ENCODE data around the gene BCAN.
"Not testable (repeated sequence)": the region's sequence is repeated elsewhere in the genome, so short reads cannot be mapped to it uniquely, and the experiment has no call there.

The BCAN gene

GRCh38 chr1:156618853-156619581, 22.9 kb upstream of the BCAN start, which contains the start of gene HAPLN2:
HAPLN2 (plus strand) TSS chr1:156619415; CDS start chr1:156623491, 4,076 bp downstream.
- no peak for DNase-seq

- no peak for DNase-seq
These were observed 22.3 kb upstream of the BCAN start for GRCh38 chr1:156619582-156619955.

DNA sequence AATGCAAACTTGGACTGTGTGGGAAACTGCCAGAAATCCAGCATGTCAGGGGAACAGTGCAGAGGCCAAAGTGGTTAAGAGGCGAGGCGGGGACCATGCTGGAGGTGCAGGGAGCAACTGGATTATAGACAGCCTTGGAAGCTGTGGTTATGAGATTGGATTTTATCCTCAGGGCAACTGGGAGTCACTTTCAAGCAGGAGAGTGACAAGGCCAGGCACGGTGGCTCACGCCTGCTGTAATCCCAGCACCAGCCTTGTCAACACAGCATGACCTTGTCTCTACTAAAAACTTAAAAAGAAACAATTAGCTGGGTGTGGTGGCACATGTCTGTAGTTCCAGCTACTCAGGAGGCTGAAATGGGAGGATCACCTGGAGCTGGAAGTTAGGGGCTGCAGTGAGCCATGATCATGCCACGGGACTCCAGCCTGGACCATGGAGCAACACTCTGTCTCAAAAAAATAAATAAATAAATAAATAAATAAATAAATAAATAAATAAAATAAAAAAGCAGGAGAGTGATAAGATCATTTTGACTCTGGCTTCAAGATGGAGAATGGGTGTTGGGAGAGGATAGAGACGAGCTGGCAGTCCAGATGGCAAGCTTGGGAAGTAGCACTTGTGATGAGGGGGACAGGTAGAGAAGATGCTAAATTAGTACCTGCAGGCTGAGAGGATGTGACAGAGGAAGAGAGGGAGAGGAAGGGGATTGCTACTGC, 19.2 kb upstream of the BCAN start:
- no peak for DNase-seq

DNA sequence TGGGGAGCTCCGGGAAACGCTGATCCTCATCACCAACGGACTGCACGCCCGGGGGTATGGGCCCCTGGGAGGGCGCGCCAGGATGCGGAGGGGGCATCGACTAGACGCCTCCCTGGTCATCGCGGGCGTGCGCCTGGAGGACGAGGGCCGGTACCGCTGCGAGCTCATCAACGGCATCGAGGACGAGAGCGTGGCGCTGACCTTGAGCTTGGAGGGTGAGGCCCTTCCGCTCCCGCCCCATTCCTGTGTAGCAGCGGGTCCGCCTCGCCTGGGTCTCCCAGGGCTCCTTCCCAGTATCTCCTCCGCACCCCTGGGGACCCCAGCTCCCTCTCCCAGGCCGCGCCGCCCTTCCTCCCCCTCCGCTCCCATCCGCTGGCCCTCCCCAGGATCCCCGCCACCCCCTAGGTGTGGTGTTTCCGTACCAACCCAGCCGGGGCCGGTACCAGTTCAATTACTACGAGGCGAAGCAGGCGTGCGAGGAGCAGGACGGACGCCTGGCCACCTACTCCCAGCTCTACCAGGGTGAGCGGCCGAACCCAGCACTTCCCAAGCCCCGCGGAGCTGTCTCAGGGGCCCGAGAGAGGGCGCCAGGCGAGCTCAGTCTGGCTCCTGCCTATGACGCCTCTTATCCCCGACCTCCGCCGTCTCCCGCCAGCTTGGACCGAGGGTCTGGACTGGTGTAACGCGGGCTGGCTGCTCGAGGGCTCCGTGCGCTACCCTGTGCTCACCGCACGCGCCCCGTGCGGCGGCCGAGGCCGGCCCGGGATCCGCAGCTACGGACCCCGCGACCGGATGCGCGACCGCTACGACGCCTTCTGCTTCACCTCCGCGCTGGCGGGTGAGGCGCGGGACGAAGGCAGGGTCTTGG, 17.7 kb upstream of the BCAN start:
- no peak for DNase-seq

DNA sequence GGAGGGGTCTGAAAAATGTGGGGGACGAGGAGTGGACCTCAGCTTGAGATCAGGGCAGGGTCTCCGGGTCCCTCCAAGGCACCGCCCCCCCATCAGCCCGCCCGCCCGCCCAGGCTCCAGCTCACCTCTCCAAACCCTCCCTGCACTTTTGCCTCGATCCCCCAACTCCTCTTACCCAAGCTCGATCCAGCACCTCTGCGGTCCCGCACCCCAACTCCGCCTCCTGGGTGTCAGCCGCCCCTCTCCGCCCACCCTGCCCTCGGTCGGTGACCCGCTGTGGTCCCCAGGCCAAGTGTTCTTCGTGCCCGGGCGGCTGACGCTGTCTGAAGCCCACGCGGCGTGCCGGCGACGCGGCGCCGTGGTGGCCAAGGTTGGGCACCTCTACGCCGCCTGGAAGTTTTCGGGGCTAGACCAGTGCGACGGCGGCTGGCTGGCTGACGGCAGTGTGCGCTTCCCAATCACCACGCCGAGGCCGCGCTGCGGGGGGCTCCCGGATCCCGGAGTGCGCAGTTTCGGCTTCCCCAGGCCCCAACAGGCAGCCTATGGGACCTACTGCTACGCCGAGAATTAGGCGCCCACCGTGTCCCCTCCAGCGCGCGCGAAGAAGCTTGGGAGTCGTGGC, 17.0 kb upstream of the BCAN start:
- DNase-seq = no peak

- peak; percentile 30 for DNase-seq
These were observed 16.4 kb upstream of the BCAN start for GRCh38 chr1:156625436-156626078.

DNA sequence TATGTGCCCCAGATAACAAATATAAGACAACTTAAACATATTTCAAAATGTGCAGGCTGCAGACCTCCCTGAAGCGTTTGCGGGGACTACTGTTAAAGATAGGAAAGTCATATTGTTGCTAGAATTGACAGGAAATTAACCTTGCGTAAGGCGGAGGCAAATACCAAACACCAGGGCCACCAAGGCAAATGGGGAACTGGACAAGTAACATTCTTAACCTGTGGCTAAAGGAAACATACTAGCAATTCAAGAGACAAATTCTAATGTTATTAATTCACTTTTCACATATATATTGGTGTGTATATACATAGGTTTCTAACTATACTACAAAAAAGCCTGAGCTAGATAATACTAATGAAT, 15.9 kb upstream of the BCAN start:
- DNase-seq = no peak

- peak; percentile 25 for DNase-seq
These were observed 14.5 kb upstream of the BCAN start for GRCh38 chr1:156627313-156627880.

- no peak for DNase-seq
These were observed 12.0 kb upstream of the BCAN start for GRCh38 chr1:156629823-156630449.

GRCh38 chr1:156631152-156631551, 10.8 kb upstream of the BCAN start:
- DNase-seq = not testable (repeated sequence)

DNA sequence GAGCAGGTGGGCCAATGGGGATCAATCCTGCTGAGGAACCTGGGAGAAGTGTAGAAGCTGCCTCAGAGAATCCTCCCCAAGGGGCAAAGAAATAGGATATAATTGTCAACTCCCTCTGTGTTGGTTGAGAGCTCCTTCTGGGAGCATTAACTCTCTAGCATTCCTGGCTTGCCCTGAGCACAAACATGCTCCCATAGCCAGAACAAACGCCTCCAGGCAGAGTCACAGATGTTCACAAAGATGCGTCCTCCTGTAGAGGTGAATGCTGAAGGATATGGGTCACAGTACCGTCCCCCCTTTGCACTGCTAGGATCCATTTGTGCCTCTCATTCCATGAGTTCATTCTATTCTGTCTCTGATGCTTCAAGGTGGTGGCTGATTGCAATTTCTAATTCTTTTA, 9.6 kb upstream of the BCAN start:
- DNase-seq = no peak

GRCh38 chr1:156638189-156638985, 3.5 kb upstream of the BCAN start:
- no peak for DNase-seq

DNA sequence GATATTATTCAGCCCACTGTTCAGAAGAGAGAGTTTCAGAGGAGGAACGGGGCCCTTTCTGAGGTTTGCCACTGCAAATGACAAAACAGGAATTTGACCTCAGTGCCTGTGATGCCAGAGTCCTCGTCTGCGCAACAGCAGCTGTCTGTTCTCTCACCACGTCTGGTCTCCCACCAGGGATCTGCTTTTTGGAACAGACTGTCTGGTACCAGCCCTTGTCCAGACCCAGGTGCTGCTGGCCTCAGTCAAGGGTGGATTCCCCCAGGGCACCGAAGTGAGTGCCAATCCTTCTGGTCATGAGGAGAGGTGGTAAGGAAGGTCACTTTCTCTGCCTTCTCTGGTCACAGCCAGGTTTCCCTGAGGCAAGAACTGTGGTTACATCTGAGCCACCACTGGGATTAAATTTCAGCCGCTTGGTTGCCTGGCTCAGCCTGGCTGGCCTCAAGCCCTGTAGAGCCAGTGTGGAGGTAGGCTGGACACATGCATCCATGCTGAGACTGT, 2.3 kb upstream of the BCAN start:
- no peak for DNase-seq

DNA sequence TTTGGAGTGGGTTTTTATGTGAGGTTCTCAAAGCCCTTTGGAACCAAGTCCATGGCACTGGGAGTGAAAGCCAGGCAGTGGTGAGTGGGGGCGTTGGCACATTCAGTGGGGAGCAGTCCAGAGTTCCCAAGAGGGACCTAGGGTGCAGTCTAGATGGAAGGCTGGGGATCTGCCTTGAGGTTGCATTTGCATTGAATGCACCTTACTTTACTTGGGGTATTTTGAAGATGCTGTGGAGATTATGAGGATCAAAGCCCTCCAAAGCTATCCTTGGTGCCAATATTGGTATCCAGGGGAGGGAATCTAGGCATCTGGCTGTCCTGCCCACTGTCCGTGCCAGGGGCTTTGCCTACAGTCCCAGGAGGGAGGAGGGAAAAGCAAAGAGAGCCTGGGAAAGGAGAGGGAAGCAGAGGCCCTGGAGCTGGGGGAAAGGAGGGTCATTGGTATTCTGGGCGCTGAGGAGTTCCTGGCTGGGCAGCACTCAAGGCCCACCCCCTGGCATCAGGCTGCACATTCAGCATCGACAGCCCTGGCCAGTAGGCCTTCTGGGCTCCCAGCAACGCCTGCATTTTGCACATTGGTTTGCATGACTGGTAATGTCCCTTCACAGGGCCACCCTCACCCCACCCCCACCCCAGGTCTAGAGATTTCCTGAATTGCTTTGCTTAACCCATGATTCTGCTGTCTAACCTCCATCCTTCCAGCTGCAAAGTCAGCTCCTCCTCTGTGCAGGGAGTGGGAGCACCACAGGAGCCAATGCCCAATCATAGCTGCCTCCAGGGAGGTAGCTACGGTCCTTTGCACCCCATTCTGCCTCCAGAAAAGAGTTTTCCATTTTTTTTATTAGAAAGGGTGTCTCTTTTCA, 843 bp upstream of the BCAN start:
- DNase-seq = no peak

- no peak for DNase-seq
These were observed 540 bp downstream of the BCAN start for GRCh38 chr1:156642265-156643048.

DNA sequence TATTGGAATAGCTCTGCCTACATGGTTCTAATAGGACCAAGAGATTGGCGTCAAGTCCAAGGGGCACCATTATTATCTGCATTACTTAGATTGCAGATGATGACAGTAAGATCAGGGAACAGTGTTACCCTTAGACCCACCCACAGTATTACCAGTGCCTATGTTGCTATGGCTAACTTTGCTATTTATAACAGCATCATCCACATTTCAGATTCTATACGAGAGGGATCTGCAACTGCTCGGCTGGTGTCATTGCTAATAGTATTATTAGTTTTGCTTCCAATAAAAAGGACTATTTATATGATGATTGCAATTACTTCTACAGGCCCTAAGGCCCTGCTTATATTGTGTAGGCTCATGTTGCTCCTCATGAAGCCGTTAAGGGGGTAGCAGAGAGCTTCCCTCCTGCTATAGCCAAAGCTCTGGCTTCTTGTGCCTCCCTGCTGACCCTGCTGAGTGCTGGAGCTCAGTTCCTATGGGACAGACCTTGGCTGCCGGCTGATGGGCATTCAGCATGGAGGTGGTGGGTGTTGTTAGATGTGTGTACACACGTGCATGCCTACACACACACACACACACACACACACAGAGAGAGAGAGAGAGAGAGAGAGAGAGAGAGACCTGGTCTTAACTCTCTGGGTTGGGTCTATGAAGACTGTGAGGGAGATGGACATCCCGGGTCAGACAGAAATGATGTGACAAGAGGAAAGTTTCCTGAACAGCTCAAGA, 1.3 kb downstream of the BCAN start:
- no peak for DNase-seq

DNA sequence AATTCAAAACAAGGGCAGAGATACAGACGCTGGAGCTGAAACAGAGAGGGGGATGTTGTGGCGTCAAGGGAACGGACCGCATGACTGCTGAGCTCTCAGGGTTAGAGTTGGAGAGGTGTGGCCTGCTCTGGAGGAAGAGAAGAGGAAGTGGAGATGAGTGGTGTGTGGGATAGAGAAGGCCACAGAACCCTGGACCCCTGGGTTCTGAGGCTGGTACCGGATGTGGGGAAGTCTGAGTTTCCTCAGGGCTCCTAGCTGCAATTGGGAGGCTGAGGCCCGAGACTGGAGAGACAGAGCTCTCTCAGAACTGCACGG, 1.8 kb downstream of the BCAN start:
- DNase-seq = no peak

- no peak for DNase-seq
These were observed 2.2 kb downstream of the BCAN start for GRCh38 chr1:156644146-156644545.
